Activated naive CD4-positive, alpha-beta T cell treated with anti-CD3 and anti-CD28 coated beads, Interleukin-2, amount 10 ng/mL, durations not matched to agents 5 hours and 36 hours (primary cell): ENCODE measurements around the gene FSTL1. TPM values are rescaled to one million over a fixed set of nuclear protein-coding genes. Genes with fewer than 3 reads are reported as not detected.

Experiments
- total RNA-seq, 2 experiments: library from RNA; stranded (reverse); gene quantifications; one replicate each; pipeline ENCODE4 v1.2.3, GENCODE V29; 2021

FSTL1 gene
- total RNA-seq, result under 1 TPM; 0.23 to 0.31 TPM

GRCh38 chr3:120450600-120451271, at the start of gene FSTL1:
FSTL1 (minus strand) TSS chr3:120450992; CDS start chr3:120450746, 246 bp downstream.

GRCh38 chr3:120348991-120349854, 101.6 kb downstream of the FSTL1 start, which contains the start of gene LRRC58:
LRRC58 (minus strand) TSS chr3:120349354; CDS start chr3:120349243, 111 bp downstream.

Other genes starting within 250 kb of the FSTL1 start
- not detected for gene GPR156, start 165.8 kb downstream of the FSTL1 start, total RNA-seq
- 10 to 100 TPM; 22.4 to 24.5 TPM for gene LRRC58, start 101.6 kb downstream of the FSTL1 start, total RNA-seq
- gene NDUFB4, start 145.3 kb upstream of the FSTL1 start, total RNA-seq, result 100 to 1,000 TPM; 111 to 115 TPM
- under 1 TPM; 0.67 to 0.68 TPM for gene HGD, start 231.2 kb upstream of the FSTL1 start, total RNA-seq